Measurements from ENCODE around the gene HPS4. TPM values are rescaled to one million over a fixed set of nuclear protein-coding genes. Genes with fewer than 3 reads are reported as not detected.
"Not testable (repeated sequence)": the region's sequence is repeated elsewhere in the genome, so short reads cannot be mapped to it uniquely, and the experiment has no call there.

The HPS4 gene
- 10 to 100 TPM; 39.3 to 41.2 TPM for total RNA-seq

- peak within 1 kb of the TSS; percentile 93 for H3K4me3 Mint-ChIP-seq
- H3K9me3 Mint-ChIP-seq (ENCODE audit: low read depth), result no peaks in the 10 kb centered on the region
- CTCF ChIA-PET, result interaction anchor here (0.8 to 5.4 kb wide), 10 partner anchors 10 to 195 kb away, joined by 3 to 48 read pairs (median 11); partner anchors contain the start of gene ASPHD2
- peak within 1 kb of the TSS; percentile 88 for H3K27ac Mint-ChIP-seq
- peaks cover 19% of the 10 kb centered on the region for H3K36me3 Mint-ChIP-seq
- DNase-seq (peak; percentile 92), ATAC-seq (peak; percentile 84)
- H3K4me1 Mint-ChIP-seq, result peaks cover 67% of the 10 kb centered on the region
- no peaks in the 10 kb centered on the region for H3K27me3 Mint-ChIP-seq
These were observed at the start of gene HPS4, which contains the start of gene SRRD for GRCh38 chr22:26483439-26484359. Gene HPS4, minus strand, starts transcription at chr22:26483783. Its CDS starts 2,021 bp downstream, at chr22:26481762. Gene SRRD, plus strand, starts transcription at chr22:26483877. Its CDS starts 14 bp downstream, at chr22:26483891.

GRCh38 chr22:26529345-26529744 lies 45.8 kb upstream of the HPS4 start:
- H3K27ac Mint-ChIP-seq, result no peak overlapping the region

GRCh38 chr22:26528518-26528917 lies 44.9 kb upstream of the HPS4 start:
- peaks cover 44% of the 10 kb centered on the region for H3K36me3 Mint-ChIP-seq

More at GRCh38 chr22:26529345-26529744, 45.8 kb upstream of the HPS4 start:
- ATAC-seq (no peak), DNase-seq (no peak)
- H3K9me3 Mint-ChIP-seq (ENCODE audit: low read depth), result no peaks in the 10 kb centered on the region
- H3K36me3 Mint-ChIP-seq, result peaks cover 44% of the 10 kb centered on the region
- CTCF ChIA-PET, result no interaction called here
- H3K4me3 Mint-ChIP-seq, result no peak overlapping the region
- peaks cover 17% of the 10 kb centered on the region for H3K4me1 Mint-ChIP-seq
- no peaks in the 10 kb centered on the region for H3K27me3 Mint-ChIP-seq

GRCh38 chr22:26527574-26528465 lies 44.2 kb upstream of the HPS4 start:
- no peak for ATAC-seq
- peaks cover 45% of the 10 kb centered on the region for H3K36me3 Mint-ChIP-seq
- H3K27ac Mint-ChIP-seq, result no peak overlapping the region
- no peak overlapping the region for H3K4me3 Mint-ChIP-seq
- no peaks in the 10 kb centered on the region for H3K27me3 Mint-ChIP-seq
- H3K4me1 Mint-ChIP-seq, result peaks cover 16% of the 10 kb centered on the region
- CTCF ChIA-PET, result interaction anchor here (1.3 kb wide), 1 partner anchor 123 kb away, joined by 3 read pairs; no protein-coding TSS in a partner anchor
- H3K9me3 Mint-ChIP-seq (ENCODE audit: low read depth), result no peaks in the 10 kb centered on the region
- DNase-seq, result no peak

More at GRCh38 chr22:26528518-26528917, 44.9 kb upstream of the HPS4 start:
- H3K4me1 Mint-ChIP-seq, result peaks cover 17% of the 10 kb centered on the region
- H3K27me3 Mint-ChIP-seq; H3K9me3 Mint-ChIP-seq (ENCODE audit: low read depth); DNase-seq; CTCF ChIA-PET; H3K4me3 Mint-ChIP-seq; ATAC-seq; H3K27ac Mint-ChIP-seq: not testable (repeated sequence)

GRCh38 chr22:26527167-26527566 lies 43.6 kb upstream of the HPS4 start:
- no peak for DNase-seq
- Mint-ChIP-seq H3K4me3 (no peak overlapping the region), H3K36me3 (peaks cover 39% of the 10 kb centered on the region), H3K4me1 (peaks cover 11% of the 10 kb centered on the region), H3K27me3 (no peaks in the 10 kb centered on the region), H3K27ac (no peak overlapping the region), H3K9me3 (ENCODE audit: low read depth) (no peaks in the 10 kb centered on the region)
- ATAC-seq, result no peak
- CTCF ChIA-PET, result interaction anchor here (1.3 kb wide), 1 partner anchor 124 kb away, joined by 3 read pairs; no protein-coding TSS in a partner anchor

DNA sequence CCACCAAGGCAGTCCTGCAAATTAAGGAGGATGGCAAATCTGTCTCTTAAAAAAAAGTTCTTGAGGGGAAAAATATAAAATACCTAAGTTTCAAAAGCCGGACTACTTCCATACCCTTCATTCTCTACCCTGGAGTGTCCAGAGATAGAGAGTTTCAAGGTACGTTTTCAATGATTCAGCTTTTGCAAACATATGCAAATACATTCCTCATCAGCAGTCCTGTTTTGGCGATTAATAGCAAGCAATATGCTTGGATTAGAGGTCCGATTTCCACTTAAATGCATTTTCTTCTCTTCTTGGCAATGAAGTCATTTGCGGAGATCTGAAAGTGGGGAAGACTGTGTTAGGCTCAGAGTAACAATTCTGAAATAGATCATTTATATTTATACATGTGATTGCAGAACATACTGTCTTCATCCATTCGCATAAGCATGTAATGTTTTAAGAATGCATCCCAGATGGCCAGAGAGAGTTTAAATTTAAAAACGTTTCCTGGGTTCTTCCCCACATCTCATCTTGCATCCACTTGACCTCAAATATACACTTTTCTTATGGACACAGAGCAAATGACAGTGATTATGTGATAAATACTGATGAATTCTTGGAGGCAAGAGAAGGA lies 42.5 kb upstream of the HPS4 start:
- CTCF ChIA-PET, result interaction anchor here (1.9 kb wide), 1 partner anchor 23 kb away, joined by 9 read pairs; no protein-coding TSS in a partner anchor
- no peaks in the 10 kb centered on the region for H3K9me3 Mint-ChIP-seq (ENCODE audit: low read depth)
- no peaks in the 10 kb centered on the region for H3K27me3 Mint-ChIP-seq
- no peak overlapping the region for H3K4me3 Mint-ChIP-seq
- DNase-seq, result no peak
- H3K36me3 Mint-ChIP-seq, result peaks cover 31% of the 10 kb centered on the region
- no peak overlapping the region for H3K27ac Mint-ChIP-seq
- no peak for ATAC-seq
- peaks cover 11% of the 10 kb centered on the region for H3K4me1 Mint-ChIP-seq

- DNase-seq, result no peak
- no peak overlapping the region for H3K4me3 Mint-ChIP-seq
- H3K4me1 Mint-ChIP-seq, result peaks cover 11% of the 10 kb centered on the region
- CTCF ChIA-PET, result interaction anchor here (1.9 kb wide), 1 partner anchor 22 kb away, joined by 9 read pairs; no protein-coding TSS in a partner anchor
- ATAC-seq, result no peak
- no peaks in the 10 kb centered on the region for H3K27me3 Mint-ChIP-seq
- H3K9me3 Mint-ChIP-seq (ENCODE audit: low read depth), result no peaks in the 10 kb centered on the region
- H3K27ac Mint-ChIP-seq, result no peak overlapping the region
- H3K36me3 Mint-ChIP-seq, result peaks cover 26% of the 10 kb centered on the region
These were observed 41.3 kb upstream of the HPS4 start for GRCh38 chr22:26524870-26525269.

GRCh38 chr22:26522592-26522991 lies 39.0 kb upstream of the HPS4 start:
- H3K27ac Mint-ChIP-seq, result peak overlapping the region; percentile 52
- CTCF ChIA-PET, result interaction anchor here (1.3 kb wide), 1 partner anchor 25 kb away, joined by 3 read pairs; no protein-coding TSS in a partner anchor
- no peak for DNase-seq
- H3K4me1 Mint-ChIP-seq, result peaks cover 8% of the 10 kb centered on the region
- H3K27me3 Mint-ChIP-seq, result no peaks in the 10 kb centered on the region
- H3K36me3 Mint-ChIP-seq, result peaks cover 19% of the 10 kb centered on the region
- H3K4me3 Mint-ChIP-seq, result no peak overlapping the region
- H3K9me3 Mint-ChIP-seq (ENCODE audit: low read depth), result no peaks in the 10 kb centered on the region
- ATAC-seq, result no peak

DNA sequence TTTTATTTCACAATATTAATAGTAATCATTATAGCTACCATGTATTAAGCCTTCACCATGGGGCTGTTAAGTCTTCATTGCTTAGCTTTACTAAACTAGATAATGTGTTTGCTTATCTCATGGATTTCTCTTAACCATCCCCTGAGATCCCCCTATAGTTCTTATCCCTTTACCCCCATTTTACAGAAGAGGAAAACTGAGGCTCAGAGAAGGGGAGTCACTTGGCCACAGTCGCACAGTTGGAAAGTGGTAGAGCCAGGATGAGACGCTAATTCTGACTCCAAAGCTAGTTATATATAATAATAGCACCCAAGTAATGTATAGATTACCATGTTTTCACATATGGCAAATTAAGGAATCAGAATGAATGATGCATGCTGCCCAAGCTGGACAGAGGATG lies 38.4 kb upstream of the HPS4 start:
- H3K36me3 Mint-ChIP-seq, result peaks cover 16% of the 10 kb centered on the region
- no peaks in the 10 kb centered on the region for H3K9me3 Mint-ChIP-seq (ENCODE audit: low read depth)
- no peak overlapping the region for H3K4me3 Mint-ChIP-seq
- H3K27ac Mint-ChIP-seq, result no peak overlapping the region
- no peak for ATAC-seq
- CTCF ChIA-PET, result interaction anchor here (0.9 to 1.3 kb wide), 2 partner anchors 26 to 120 kb away, joined by 3 to 4 read pairs; no protein-coding TSS in a partner anchor
- peaks cover 4% of the 10 kb centered on the region for H3K4me1 Mint-ChIP-seq
- H3K27me3 Mint-ChIP-seq, result no peaks in the 10 kb centered on the region
- DNase-seq, result no peak

DNA sequence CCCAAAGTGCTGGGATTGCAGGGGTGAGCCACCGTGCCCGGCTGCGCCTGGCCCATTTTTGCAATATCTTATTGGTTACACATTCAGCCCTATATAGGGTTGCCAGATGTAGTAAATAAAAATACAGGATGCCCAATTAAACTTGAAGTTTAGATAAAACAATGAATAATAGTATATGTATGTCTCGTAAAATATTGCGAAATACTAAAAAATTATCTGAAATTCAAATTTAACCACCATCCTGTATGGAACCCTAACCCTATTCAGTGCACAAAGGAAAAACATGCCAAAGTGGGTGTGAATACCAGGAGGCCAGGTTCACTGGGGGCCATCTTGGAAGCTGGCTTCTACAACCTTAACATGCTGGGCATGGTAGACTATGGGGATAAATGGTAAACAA lies 33.8 kb upstream of the HPS4 start:
- H3K27ac Mint-ChIP-seq, result no peak overlapping the region
- H3K4me1 Mint-ChIP-seq, result peaks cover 26% of the 10 kb centered on the region
- no peak for DNase-seq
- CTCF ChIA-PET, result interaction anchor here (0.8 to 3.2 kb wide), 4 partner anchors 14 to 134 kb away, joined by 3 to 16 read pairs (median 3); no protein-coding TSS in a partner anchor
- no peaks in the 10 kb centered on the region for H3K9me3 Mint-ChIP-seq (ENCODE audit: low read depth)
- no peaks in the 10 kb centered on the region for H3K27me3 Mint-ChIP-seq
- no peak for ATAC-seq
- no peak overlapping the region for H3K4me3 Mint-ChIP-seq
- H3K36me3 Mint-ChIP-seq, result no peaks in the 10 kb centered on the region

DNA sequence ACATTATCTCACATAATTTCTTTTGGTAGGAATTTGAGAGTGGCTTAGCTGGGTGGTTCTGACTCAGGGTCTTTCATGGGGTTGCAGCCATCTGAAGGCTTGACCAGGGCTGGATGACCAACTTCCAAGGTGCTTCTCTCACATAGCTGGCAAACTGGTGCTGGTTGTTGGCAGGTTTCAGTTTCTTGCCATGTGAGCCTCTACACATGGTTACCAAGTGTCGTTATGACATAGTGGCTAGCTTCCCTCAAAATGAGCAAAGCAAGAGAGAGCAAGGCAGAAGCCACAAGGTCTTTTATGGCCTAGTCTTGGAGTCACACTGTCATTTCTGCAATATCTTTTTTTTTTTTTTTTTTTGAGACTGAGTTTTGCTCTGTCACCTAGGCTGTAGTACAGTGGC lies 32.9 kb upstream of the HPS4 start:
- CTCF ChIA-PET, result interaction anchor here (0.7 to 3.2 kb wide), 3 partner anchors 13 to 47 kb away, joined by 3 to 16 read pairs (median 3); no protein-coding TSS in a partner anchor
- H3K4me3 Mint-ChIP-seq, result no peak overlapping the region
- H3K9me3 Mint-ChIP-seq (ENCODE audit: low read depth), result no peaks in the 10 kb centered on the region
- H3K27ac Mint-ChIP-seq, result no peak overlapping the region
- no peaks in the 10 kb centered on the region for H3K27me3 Mint-ChIP-seq
- peaks cover 35% of the 10 kb centered on the region for H3K4me1 Mint-ChIP-seq
- H3K36me3 Mint-ChIP-seq, result peaks cover 2% of the 10 kb centered on the region
- DNase-seq (no peak), ATAC-seq (no peak)

DNA sequence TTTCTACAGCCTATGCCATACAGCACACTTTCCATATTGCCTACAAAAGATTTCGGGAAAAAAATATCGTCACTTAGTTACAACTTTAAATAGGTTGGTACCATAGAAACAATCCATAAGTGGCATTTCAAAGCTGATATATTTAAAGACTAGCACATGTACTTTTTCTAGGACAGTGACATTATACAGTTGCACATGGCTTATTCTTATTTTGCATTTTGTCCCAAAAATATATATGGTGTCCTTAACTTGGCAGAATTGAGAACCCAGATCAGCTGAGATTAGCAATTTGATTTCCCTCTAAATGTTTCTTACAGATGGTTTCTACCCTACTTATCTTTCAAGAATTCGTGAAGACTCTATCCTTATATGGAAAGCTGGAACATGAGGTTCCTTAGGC lies 32.3 kb upstream of the HPS4 start:
- H3K27ac Mint-ChIP-seq, result peak overlapping the region; percentile 21
- ATAC-seq, result no peak
- H3K4me3 Mint-ChIP-seq, result no peak overlapping the region
- H3K4me1 Mint-ChIP-seq, result peaks cover 40% of the 10 kb centered on the region
- no peak for DNase-seq
- no peaks in the 10 kb centered on the region for H3K27me3 Mint-ChIP-seq
- no peaks in the 10 kb centered on the region for H3K9me3 Mint-ChIP-seq (ENCODE audit: low read depth)
- peaks cover 2% of the 10 kb centered on the region for H3K36me3 Mint-ChIP-seq
- CTCF ChIA-PET, result interaction anchor here (0.7 to 3.2 kb wide), 2 partner anchors 13 to 17 kb away, joined by 3 to 16 read pairs; no protein-coding TSS in a partner anchor

Data from activated CD8-positive, alpha-beta memory T cell treated with anti-CD3 and anti-CD28 coated beads, Interleukin-2, amount 10 ng/mL, durations not matched to agents 7 days and 5 days (primary cell).